Measurements from ENCODE around the gene C3orf85.

- no peak for TF ChIP-seq CTCF (IDR thresholded peaks at IDR 0.05; ENCODE audit: insufficient read depth, low read length)
- TF ChIP-seq SPI1 (IDR thresholded peaks at IDR 0.05; ENCODE audit: borderline replicate concordance, low read depth), result no peak
- TF ChIP-seq REST (IDR thresholded peaks at IDR 0.05; ENCODE audit: insufficient replicate concordance, low read depth), result no peak
Measured at GRCh38 chr3:109109574-109109973, 26.9 kb upstream of the C3orf85 start.
